Panc1 (cell line): ENCODE data around the gene MAP3K6. TPM values are rescaled to one million over a fixed set of nuclear protein-coding genes. Genes with fewer than 3 reads are reported as not detected.
"Not testable (repeated sequence)": the region's sequence is repeated elsewhere in the genome, so short reads cannot be mapped to it uniquely, and the experiment has no call there.

Experiments used
- ATAC-seq: fragments of 200-7000 bp; cut with Tn5 transposase; 2 replicates; pipeline ENCODE4 v1.9.1; 2020; ENCODE audit warnings: mild to moderate bottlenecking, moderate library complexity
- BruUV-seq: library from RNA; stranded (reverse); fragments of 400-500 nt; replicated peaks from 2 replicates; lab custom pipeline; 2021; lab: Mats Ljungman, UMichigan
- CTCF ChIA-PET: fragments of 300-600 bp; sonication (Branson Sonifier 250); formaldehyde crosslinking; loops from one replicate; lab custom pipeline; 2022; ENCODE audit warnings: antibody characterized with exemption; lab: Charles Lee
- POLR2A ChIA-PET: fragments of 300-600 bp; sonication (Branson Sonifier 250); formaldehyde crosslinking; loops from one replicate; lab custom pipeline; 2022; ENCODE audit warnings: antibody characterized with exemption; lab: Charles Lee
- DNase-seq: peaks from one replicate; pipeline ENCODE4 v3.0.0-alpha.2; 2010; ENCODE audit warnings: low read depth, low spot score
- H3K27ac ChIP-seq: 2 replicates; pipeline ENCODE4 v1.5.1; 2011; ENCODE audit warnings: mild to moderate bottlenecking, low read length, inconsistent platforms
- H3K27me3 ChIP-seq: fragments of 200-500 bp; sonication (Bioruptor generic); 2 replicates; pipeline ENCODE4 v1.6.0; 2014; ENCODE audit warnings: low read length, inconsistent platforms; ENCODE audit not compliant: control insufficient read depth, insufficient read depth
- H3K36me3 ChIP-seq: fragments of 200-500 bp; sonication (Bioruptor generic); 2 replicates; pipeline ENCODE4 v1.5.1; 2014; ENCODE audit warnings: inconsistent platforms, mild to moderate bottlenecking, low read length, moderate library complexity; ENCODE audit not compliant: control insufficient read depth, insufficient read depth
- H3K4me1 ChIP-seq: 2 replicates; pipeline ENCODE4 v1.5.1; 2011; ENCODE audit warnings: inconsistent platforms, mild to moderate bottlenecking, low read length, moderate library complexity; ENCODE audit not compliant: control insufficient read depth, insufficient read depth
- H3K4me3 ChIP-seq, 2 experiments: 2 replicates each; pipeline ENCODE4 v1.5.1; 2011 to 2012; ENCODE audit warnings: low read depth in 2 of 2, low read length in 2 of 2, mild to moderate bottlenecking in 2 of 2, inconsistent platforms in 1 of 2, moderate library complexity in 1 of 2
- H3K9me3 ChIP-seq: fragments of 200-500 bp; sonication (Bioruptor generic); 2 replicates; pipeline ENCODE4 v1.5.1; 2014; ENCODE audit warnings: low read depth, mild to moderate bottlenecking, inconsistent platforms, low read length, moderate library complexity; ENCODE audit not compliant: control insufficient read depth, insufficient read depth
- CTCF ChIP-seq: fragments of 450-650 bp; IDR thresholded peaks from 2 replicates; pipeline ENCODE4 v1.5.1; 2017; ENCODE audit warnings: mild to moderate bottlenecking
- POLR2AphosphoS5 ChIP-seq: IDR thresholded peaks from 2 replicates; pipeline ENCODE4 v1.6.1; 2012; ENCODE audit warnings: mild to moderate bottlenecking, low read depth, low read length, moderate library complexity
- REST ChIP-seq, 2 experiments: IDR thresholded peaks; 2 replicates each; pipeline ENCODE4 v1.6.1; 2011 to 2012; ENCODE audit warnings: low read depth in 2 of 2, control low read depth in 1 of 2, low read length in 1 of 2, mild to moderate bottlenecking in 1 of 2, moderate library complexity in 1 of 2; ENCODE audit not compliant: insufficient read depth in 1 of 2
- SIN3A ChIP-seq: IDR thresholded peaks from 2 replicates; pipeline ENCODE4 v1.6.1; 2012; ENCODE audit warnings: low read depth, mild to moderate bottlenecking, low read length, moderate library complexity, borderline replicate concordance; ENCODE audit not compliant: insufficient read depth
- TCF7L2 ChIP-seq: IDR thresholded peaks from 2 replicates; pipeline ENCODE4 v1.6.1; 2011; ENCODE audit warnings: mild to moderate bottlenecking, low read depth, low read length, inconsistent platforms
- in situ Hi-C: cut with HindIII; loops from 2 replicates; pipeline ENCODE4 v1.10.0; 2016; ENCODE audit warnings: low sequenced_read_pairs, low pct_unique_long_range_greater_than_20kb
- intact Hi-C: fragments of 100-400 bp; cut with micrococcal nuclease; formaldehyde crosslinking; loops from one replicate; pipeline ENCODE4 v1.10.0; 2022; ENCODE audit not compliant: unreplicated experiment
- total RNA-seq: library from RNA; stranded (reverse); gene quantifications from one replicate; pipeline ENCODE4 v1.2.1, GENCODE V29; 2021; ENCODE audit not compliant: unreplicated experiment

Gene MAP3K6
- total RNA-seq, 1 experiment from 2014 or later: 56.9 TPM

GRCh38 chr1:27388337-27389005, 21.7 kb upstream of the MAP3K6 start:
- H3K4me3 ChIP-seq: no peak overlapping the region
- ChIA-PET CTCF (interaction anchor here (1.2 to 2.2 kb wide), 2 partner anchors 89 to 92 kb away, joined by 5 to 10 read pairs; no protein-coding TSS in a partner anchor), POLR2A (no interaction called here)
- in situ Hi-C loops (no loop called here), intact Hi-C loops (no loop called here)
- H3K9me3 ChIP-seq: no peaks in the 10 kb centered on the region
- BruUV-seq: no TSS peak
- peak; percentile 63 for DNase-seq
- H3K4me1 ChIP-seq: peaks cover 6% of the 10 kb centered on the region
- no peaks in the 10 kb centered on the region for H3K36me3 ChIP-seq
- peak; percentile 37; the same call in 1 of the 2 replicates for ATAC-seq
- no peaks in the 10 kb centered on the region for H3K27me3 ChIP-seq
- H3K27ac ChIP-seq: no peak overlapping the region
- TF ChIP-seq TCF7L2 (no peak), CTCF (peak; percentile 95)

- CTCF ChIA-PET, BruUV-seq, intact Hi-C loops, in situ Hi-C loops, H3K36me3 ChIP-seq, H3K27ac ChIP-seq, H3K27me3 ChIP-seq, H3K9me3 ChIP-seq, H3K4me3 ChIP-seq, POLR2A ChIA-PET, H3K4me1 ChIP-seq, ATAC-seq, DNase-seq: not testable (repeated sequence)
These were observed 18.0 kb upstream of the MAP3K6 start for GRCh38 chr1:27384797-27385196.

GRCh38 chr1:27383661-27384060, 16.9 kb upstream of the MAP3K6 start:
- in situ Hi-C loops (no loop called here), intact Hi-C loops (no loop called here)
- Histone ChIP-seq H3K27ac (no peak overlapping the region), H3K27me3 (no peaks in the 10 kb centered on the region), H3K9me3 (no peaks in the 10 kb centered on the region), H3K36me3 (no peaks in the 10 kb centered on the region), H3K4me3 (no peak overlapping the region), H3K4me1 (no peaks in the 10 kb centered on the region)
- no peak for TF ChIP-seq SIN3A
- TF ChIP-seq CTCF: no peak
- no peak for TF ChIP-seq TCF7L2
- TF ChIP-seq REST (IDR thresholded peaks at IDR 0.05; ENCODE audit: insufficient read depth in 1 of 2, low read depth in 2 of 2, low read length in 1 of 2): no peak
- TF ChIP-seq POLR2AphosphoS5: no peak
- CTCF ChIA-PET: interaction anchor here (0.6 kb wide), 1 partner anchor 385 kb away, joined by 4 read pairs; no protein-coding TSS in a partner anchor
- POLR2A ChIA-PET: interaction anchor here (0.5 kb wide), 1 partner anchor 9 kb away, joined by 3 read pairs; the partner anchor contains the start of gene GPR3
- DNase-seq (no peak), ATAC-seq (no peak)
- BruUV-seq: no TSS peak
